Endothelial cell (in vitro differentiated cells): ENCODE results near the gene RNU5B-1. TPM values are rescaled to one million over a fixed set of nuclear protein-coding genes. Genes with fewer than 3 reads are reported as not detected.

Experiments
- DNase-seq: peaks from one replicate; pipeline ENCODE4 v3.0.0; 2021; ENCODE audit warnings: low spot score
- H3K27ac Mint-ChIP-seq: one replicate; pipeline ENCODE4 v1.8.0; 2021; ENCODE audit warnings: mixed read lengths, inconsistent platforms; ENCODE audit not compliant: unreplicated experiment
- H3K27me3 Mint-ChIP-seq: one replicate; pipeline ENCODE4 v1.8.0; 2021; ENCODE audit warnings: mild to moderate bottlenecking, moderate library complexity, mixed read lengths, inconsistent platforms; ENCODE audit not compliant: unreplicated experiment
- H3K36me3 Mint-ChIP-seq: one replicate; pipeline ENCODE4 v1.8.0; 2021; ENCODE audit warnings: mild to moderate bottlenecking, low read depth, mixed read lengths, inconsistent platforms; ENCODE audit not compliant: unreplicated experiment
- H3K4me1 Mint-ChIP-seq: one replicate; pipeline ENCODE4 v1.8.0; 2021; ENCODE audit warnings: mild to moderate bottlenecking, mixed read lengths, inconsistent platforms; ENCODE audit not compliant: unreplicated experiment
- H3K4me3 Mint-ChIP-seq: one replicate; pipeline ENCODE4 v1.8.0; 2021; ENCODE audit warnings: mild to moderate bottlenecking, mixed read lengths, inconsistent platforms; ENCODE audit not compliant: unreplicated experiment
- H3K9me3 Mint-ChIP-seq: one replicate; pipeline ENCODE4 v1.8.0; 2021; ENCODE audit warnings: mixed read lengths, inconsistent platforms; ENCODE audit not compliant: unreplicated experiment
- total RNA-seq: library from RNA; stranded (reverse); fragmentation: NEBNext Ultra II Directional; extraction: Animal tissue kit (Norgen Biotek cat#: 25700); gene quantifications from one replicate; pipeline ENCODE4 v1.2.1, GENCODE V29; 2021; ENCODE audit not compliant: unreplicated experiment
- TF ChIP-seq, protein P1 (sequence below): fragments of 200-600 bp; sonication (generic); IDR thresholded peaks from one replicate; pipeline ENCODE4 v1.5.0; 2021; ENCODE audit warnings: antibody characterized with exemption; ENCODE audit not compliant: unreplicated experiment

RNU5B-1 gene
- total RNA-seq, 1 donor from 2014 or later, result not detected

- H3K27ac Mint-ChIP-seq, result peak overlapping the region; percentile 30
- H3K4me1 Mint-ChIP-seq, result peaks cover 28% of the 10 kb centered on the region
- no peaks in the 10 kb centered on the region for H3K9me3 Mint-ChIP-seq
- TF ChIP-seq, protein P1, sequence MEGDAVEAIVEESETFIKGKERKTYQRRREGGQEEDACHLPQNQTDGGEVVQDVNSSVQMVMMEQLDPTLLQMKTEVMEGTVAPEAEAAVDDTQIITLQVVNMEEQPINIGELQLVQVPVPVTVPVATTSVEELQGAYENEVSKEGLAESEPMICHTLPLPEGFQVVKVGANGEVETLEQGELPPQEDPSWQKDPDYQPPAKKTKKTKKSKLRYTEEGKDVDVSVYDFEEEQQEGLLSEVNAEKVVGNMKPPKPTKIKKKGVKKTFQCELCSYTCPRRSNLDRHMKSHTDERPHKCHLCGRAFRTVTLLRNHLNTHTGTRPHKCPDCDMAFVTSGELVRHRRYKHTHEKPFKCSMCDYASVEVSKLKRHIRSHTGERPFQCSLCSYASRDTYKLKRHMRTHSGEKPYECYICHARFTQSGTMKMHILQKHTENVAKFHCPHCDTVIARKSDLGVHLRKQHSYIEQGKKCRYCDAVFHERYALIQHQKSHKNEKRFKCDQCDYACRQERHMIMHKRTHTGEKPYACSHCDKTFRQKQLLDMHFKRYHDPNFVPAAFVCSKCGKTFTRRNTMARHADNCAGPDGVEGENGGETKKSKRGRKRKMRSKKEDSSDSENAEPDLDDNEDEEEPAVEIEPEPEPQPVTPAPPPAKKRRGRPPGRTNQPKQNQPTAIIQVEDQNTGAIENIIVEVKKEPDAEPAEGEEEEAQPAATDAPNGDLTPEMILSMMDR, result no peak
- no peak overlapping the region for H3K4me3 Mint-ChIP-seq
- H3K36me3 Mint-ChIP-seq, result peaks cover 40% of the 10 kb centered on the region
- DNase-seq, result no peak
- peaks cover 6% of the 10 kb centered on the region for H3K27me3 Mint-ChIP-seq
Measured at GRCh38 chr15:65329984-65330735, 25.7 kb downstream of the RNU5B-1 start.

GRCh38 chr15:65330934-65331645 is 26.6 kb downstream of the RNU5B-1 start:
- H3K36me3 Mint-ChIP-seq, result peaks cover 42% of the 10 kb centered on the region
- peaks cover 34% of the 10 kb centered on the region for H3K4me1 Mint-ChIP-seq
- H3K27ac Mint-ChIP-seq, result peak overlapping the region; percentile 24
- DNase-seq, result no peak
- TF ChIP-seq, protein P1, result no peak
- no peaks in the 10 kb centered on the region for H3K9me3 Mint-ChIP-seq
- H3K27me3 Mint-ChIP-seq, result peaks cover 15% of the 10 kb centered on the region
- peak overlapping the region; percentile 47 for H3K4me3 Mint-ChIP-seq

DNA sequence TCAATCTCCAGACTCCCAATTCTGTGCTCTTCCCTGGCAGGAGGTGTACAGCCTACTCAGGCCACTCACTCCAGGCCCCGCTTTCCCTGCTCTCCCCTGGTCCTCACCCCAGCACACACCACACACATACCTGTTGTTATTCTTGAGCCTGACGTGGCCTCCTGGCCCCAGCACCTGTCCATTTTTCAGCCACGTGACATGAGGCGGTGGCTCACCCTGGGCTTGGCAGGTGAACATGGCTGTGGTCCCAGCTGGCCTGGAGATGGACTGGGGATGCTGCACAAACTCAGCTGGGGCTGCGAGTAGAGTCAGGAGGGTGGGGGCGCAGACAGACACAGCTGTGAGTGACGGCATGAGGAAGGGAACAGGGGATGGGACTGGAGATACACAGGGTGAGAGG is 27.3 kb downstream of the RNU5B-1 start:
- H3K4me3 Mint-ChIP-seq, result peak overlapping the region; percentile 60
- H3K27ac Mint-ChIP-seq, result peak overlapping the region; percentile 36
- H3K9me3 Mint-ChIP-seq, result no peaks in the 10 kb centered on the region
- TF ChIP-seq, protein P1, result no peak
- H3K27me3 Mint-ChIP-seq, result peaks cover 18% of the 10 kb centered on the region
- peaks cover 47% of the 10 kb centered on the region for H3K36me3 Mint-ChIP-seq
- DNase-seq, result no peak
- H3K4me1 Mint-ChIP-seq, result peaks cover 35% of the 10 kb centered on the region

- TF ChIP-seq, protein P1, result no peak
- peaks cover 21% of the 10 kb centered on the region for H3K27me3 Mint-ChIP-seq
- H3K9me3 Mint-ChIP-seq, result no peaks in the 10 kb centered on the region
- peaks cover 36% of the 10 kb centered on the region for H3K4me1 Mint-ChIP-seq
- peak overlapping the region; percentile 57 for H3K27ac Mint-ChIP-seq
- peaks cover 46% of the 10 kb centered on the region for H3K36me3 Mint-ChIP-seq
- DNase-seq, result no peak
- H3K4me3 Mint-ChIP-seq, result peak overlapping the region; percentile 18
Measured at GRCh38 chr15:65332391-65333147, 28.1 kb downstream of the RNU5B-1 start.
